ENCODE measurements around the gene CCNB1IP1. TPM values are rescaled to one million over a fixed set of nuclear protein-coding genes. Genes with fewer than 3 reads are reported as not detected.
"Not testable (repeated sequence)": the region's sequence is repeated elsewhere in the genome, so short reads cannot be mapped to it uniquely, and the experiment has no call there.

Gene CCNB1IP1
- total RNA-seq = 40.1 and 60.3 TPM in 2 replicates

GRCh38 chr14:20332788-20333493 is at the start of gene CCNB1IP1:
CCNB1IP1 (minus strand) TSS chr14:20333279; CDS start chr14:20316523, 16,756 bp downstream.
- peak; percentile 95 for DNase-seq (ENCODE audit: low read depth)

GRCh38 chr14:20382526-20382925 is 49.4 kb upstream of the CCNB1IP1 start:
- no peak for DNase-seq (ENCODE audit: low read depth)

- no peak for DNase-seq (ENCODE audit: low read depth)
Observed at GRCh38 chr14:20381341-20381740, 48.3 kb upstream of the CCNB1IP1 start.

- DNase-seq (ENCODE audit: low read depth) = no peak
Observed at GRCh38 chr14:20380681-20381080, 47.6 kb upstream of the CCNB1IP1 start.

GRCh38 chr14:20379743-20380142 is 46.7 kb upstream of the CCNB1IP1 start:
- no peak for DNase-seq (ENCODE audit: low read depth)

GRCh38 chr14:20377171-20377570 is 44.1 kb upstream of the CCNB1IP1 start:
- no peak for DNase-seq (ENCODE audit: low read depth)

- DNase-seq (ENCODE audit: low read depth) = no peak
Observed at GRCh38 chr14:20376071-20376588, 43.1 kb upstream of the CCNB1IP1 start.

- DNase-seq (ENCODE audit: low read depth) = no peak
Observed at GRCh38 chr14:20375471-20375870, 42.4 kb upstream of the CCNB1IP1 start.

GRCh38 chr14:20372796-20373195 is 39.7 kb upstream of the CCNB1IP1 start:
- DNase-seq (ENCODE audit: low read depth) = no peak

GRCh38 chr14:20365928-20366327 is 32.8 kb upstream of the CCNB1IP1 start:
- DNase-seq (ENCODE audit: low read depth) = no peak

- not testable (repeated sequence) for DNase-seq (ENCODE audit: low read depth)
Observed at GRCh38 chr14:20358474-20358873, 25.4 kb upstream of the CCNB1IP1 start.

- no peak for DNase-seq (ENCODE audit: low read depth)
Observed at GRCh38 chr14:20356422-20356821, 23.3 kb upstream of the CCNB1IP1 start.

- peak; percentile 13 for DNase-seq (ENCODE audit: low read depth)
Observed at GRCh38 chr14:20350860-20351259, 17.8 kb upstream of the CCNB1IP1 start.

- no peak for DNase-seq (ENCODE audit: low read depth)
Observed at GRCh38 chr14:20350282-20350681, 17.2 kb upstream of the CCNB1IP1 start.

GRCh38 chr14:20347747-20348146 is 14.7 kb upstream of the CCNB1IP1 start:
- DNase-seq (ENCODE audit: low read depth) = no peak

GRCh38 chr14:20346713-20347112 is 13.6 kb upstream of the CCNB1IP1 start:
- no peak for DNase-seq (ENCODE audit: low read depth)

- no peak for DNase-seq (ENCODE audit: low read depth)
Observed at GRCh38 chr14:20345366-20345765, 12.3 kb upstream of the CCNB1IP1 start.

- DNase-seq (ENCODE audit: low read depth) = peak; percentile 34
Observed at GRCh38 chr14:20343862-20344220, 10.8 kb upstream of the CCNB1IP1 start.

GRCh38 chr14:20343092-20343861 is 10.2 kb upstream of the CCNB1IP1 start, which contains the start of gene PARP2:
PARP2 (plus strand) TSS chr14:20343635; CDS start chr14:20343642, 7 bp downstream.
- DNase-seq (ENCODE audit: low read depth) = peak; percentile 97

GRCh38 chr14:20341646-20342045 is 8.6 kb upstream of the CCNB1IP1 start:
- DNase-seq (ENCODE audit: low read depth) = no peak

GRCh38 chr14:20341032-20341431 is 8.0 kb upstream of the CCNB1IP1 start:
- DNase-seq (ENCODE audit: low read depth) = not testable (repeated sequence)

GRCh38 chr14:20334017-20334416 is 938 bp upstream of the CCNB1IP1 start:
- no peak for DNase-seq (ENCODE audit: low read depth)

GRCh38 chr14:20333494-20333841 is 389 bp upstream of the CCNB1IP1 start:
- DNase-seq (ENCODE audit: low read depth) = no peak
